Suprapubic skin (tissue), 4 donors: ENCODE data around the gene SRRM3.

Experiments used
- CTCF ChIP-seq, 2 donors: fragments of 200-600 bp in 1 of 2; fragments of 450-650 bp in 1 of 2; sonication (generic) in 1 of 2; IDR thresholded peaks; one replicate each; pipeline ENCODE4 v1.5.1; 2016 to 2019; ENCODE audit warnings: antibody characterized with exemption in 2 of 2, mild to moderate bottlenecking in 1 of 2, moderate library complexity in 1 of 2
- EP300 ChIP-seq: sonication (generic); formaldehyde crosslinking; IDR thresholded peaks from one replicate; pipeline ENCODE4 v1.6.1; 2017; ENCODE audit warnings: antibody characterized with exemption
- POLR2A ChIP-seq, 2 donors: fragments of 450-650 bp; IDR thresholded peaks; one replicate each; pipeline ENCODE4 v1.6.1; 2017; ENCODE audit warnings: antibody characterized with exemption in 2 of 2, mild to moderate bottlenecking in 2 of 2, moderate library complexity in 2 of 2
- POLR2AphosphoS5 ChIP-seq, 3 donors: sonication (generic); formaldehyde crosslinking; IDR thresholded peaks; one replicate each; pipeline ENCODE4 v1.6.1; 2017; ENCODE audit warnings: antibody characterized with exemption in 3 of 3

- TF ChIP-seq POLR2AphosphoS5 (IDR thresholded peaks at IDR 0.05) = no peak
- TF ChIP-seq POLR2A (IDR thresholded peaks at IDR 0.05) = no peak
- no peak for TF ChIP-seq CTCF (IDR thresholded peaks at IDR 0.05)
- no peak for TF ChIP-seq EP300
Observed at GRCh38 chr7:76265299-76265698, 63.6 kb downstream of the SRRM3 start.
